Activated CD4-positive, alpha-beta T cell treated with anti-CD3 and anti-CD28 coated beads, Interleukin-2, amount 50 U/mL, for 1 hour (primary cell): Measurements from ENCODE around the gene TRIM41.
"Not testable (repeated sequence)": the region's sequence is repeated elsewhere in the genome, so short reads cannot be mapped to it uniquely, and the experiment has no call there.

Experiments
- DNase-seq: peaks from one replicate; pipeline ENCODE4 v3.0.0-alpha.2; 2020

The TRIM41 gene

DNA sequence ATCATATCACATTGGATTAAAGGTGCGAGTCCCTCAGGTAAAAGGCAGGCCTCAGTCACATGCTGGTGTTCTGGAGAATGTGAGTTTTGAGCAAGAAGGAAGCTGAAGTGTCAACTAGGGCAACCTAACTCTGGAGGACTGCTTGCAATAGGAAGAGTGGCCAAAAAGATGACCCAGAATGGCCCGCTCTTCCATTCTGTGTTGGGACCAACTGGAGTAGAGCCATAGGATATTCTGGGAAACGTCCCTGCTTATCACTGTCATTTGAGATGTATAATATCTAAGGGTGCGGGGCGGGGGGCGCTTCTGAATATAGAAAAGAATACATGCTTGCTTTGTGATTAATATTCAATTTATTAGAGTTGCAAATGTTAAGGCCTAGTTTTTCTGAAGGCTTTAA, 11.0 kb upstream of the TRIM41 start:
- no peak for DNase-seq

DNA sequence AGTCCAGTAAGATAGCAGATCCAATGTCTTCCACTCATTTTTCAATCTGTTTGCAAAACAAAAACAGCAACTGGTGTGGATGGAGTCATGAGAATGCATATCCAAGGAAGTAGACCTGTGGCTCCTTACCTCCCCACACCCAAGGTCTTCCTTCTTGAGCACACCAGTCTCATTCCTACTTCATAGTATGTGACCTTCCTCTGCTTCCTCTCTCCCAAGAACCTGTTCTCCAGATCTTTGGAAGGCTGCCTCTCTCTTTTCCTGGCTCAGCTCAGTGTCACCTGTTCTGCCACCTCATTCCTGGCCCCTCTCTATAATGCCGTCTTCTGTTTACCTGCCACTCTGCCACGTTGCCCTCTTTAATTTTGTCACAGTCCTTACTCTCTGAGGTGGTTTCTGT, 10.1 kb upstream of the TRIM41 start:
- DNase-seq: no peak

DNA sequence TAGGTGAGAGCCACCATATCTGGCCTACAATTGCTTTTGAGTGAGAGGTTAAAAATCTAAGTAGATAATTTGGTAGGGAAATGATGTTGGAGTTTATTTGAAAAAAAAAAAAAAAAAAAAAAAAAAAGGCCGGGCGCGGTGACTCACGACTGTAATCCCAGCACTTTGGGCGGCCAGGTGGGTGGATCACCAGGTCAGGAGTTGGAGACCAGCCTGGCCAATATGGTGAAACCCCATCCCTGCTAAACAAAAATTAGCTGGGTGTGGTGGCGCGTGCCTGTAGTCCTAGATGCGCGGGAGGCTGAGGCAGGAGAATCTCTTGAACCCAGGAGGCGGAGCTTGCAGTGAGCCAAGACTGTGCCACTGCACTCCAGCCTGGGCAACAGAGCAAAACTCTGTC, 8.8 kb upstream of the TRIM41 start:
- not testable (repeated sequence) for DNase-seq

DNA sequence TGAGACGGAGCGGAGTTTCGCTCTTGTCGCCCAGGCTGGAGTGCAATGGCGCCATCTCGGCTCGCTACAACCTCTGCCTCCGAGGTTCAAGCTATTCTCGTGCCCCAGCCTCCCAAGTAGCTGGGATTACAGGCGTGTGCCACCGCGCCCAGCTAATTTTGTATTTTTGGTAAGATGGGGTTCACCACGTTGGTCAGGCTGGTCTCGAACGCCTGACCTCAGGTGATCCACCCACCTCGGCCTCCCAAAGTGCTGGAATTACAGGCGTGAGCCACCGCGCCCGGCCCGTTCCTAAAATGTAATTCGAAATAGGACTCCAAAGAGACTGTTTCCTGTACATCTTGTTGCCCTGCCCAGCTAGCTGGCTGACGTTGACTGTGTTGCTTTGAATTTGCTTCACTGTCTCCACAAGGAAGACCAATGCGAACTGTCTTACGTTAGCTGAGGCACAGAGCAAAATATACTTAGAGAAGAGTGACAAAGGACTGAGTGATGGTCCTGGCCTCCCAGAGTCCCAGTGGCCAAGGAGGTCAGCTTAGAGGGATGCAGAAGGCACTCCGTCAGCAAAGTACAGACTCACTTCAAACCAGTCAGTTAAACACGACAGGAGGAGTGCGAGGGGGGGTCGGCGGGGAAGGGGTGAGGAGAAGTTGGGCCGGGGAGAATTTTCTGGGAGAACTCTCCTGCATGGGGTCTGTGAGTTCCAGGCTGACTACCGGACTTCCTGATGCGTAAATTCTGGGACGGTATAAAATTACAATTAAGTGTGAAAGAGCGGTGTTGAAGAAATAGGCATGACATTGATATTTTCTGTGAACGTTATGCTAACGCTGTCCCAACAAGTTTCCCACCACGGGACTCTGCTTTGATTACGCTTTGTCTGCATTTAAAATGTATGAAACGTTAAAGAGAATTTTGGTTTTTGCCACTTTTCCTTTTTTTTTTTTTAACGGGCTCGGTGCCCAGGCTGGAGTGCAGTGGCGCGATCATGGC, 6.8 kb upstream of the TRIM41 start:
- DNase-seq: no peak

DNA sequence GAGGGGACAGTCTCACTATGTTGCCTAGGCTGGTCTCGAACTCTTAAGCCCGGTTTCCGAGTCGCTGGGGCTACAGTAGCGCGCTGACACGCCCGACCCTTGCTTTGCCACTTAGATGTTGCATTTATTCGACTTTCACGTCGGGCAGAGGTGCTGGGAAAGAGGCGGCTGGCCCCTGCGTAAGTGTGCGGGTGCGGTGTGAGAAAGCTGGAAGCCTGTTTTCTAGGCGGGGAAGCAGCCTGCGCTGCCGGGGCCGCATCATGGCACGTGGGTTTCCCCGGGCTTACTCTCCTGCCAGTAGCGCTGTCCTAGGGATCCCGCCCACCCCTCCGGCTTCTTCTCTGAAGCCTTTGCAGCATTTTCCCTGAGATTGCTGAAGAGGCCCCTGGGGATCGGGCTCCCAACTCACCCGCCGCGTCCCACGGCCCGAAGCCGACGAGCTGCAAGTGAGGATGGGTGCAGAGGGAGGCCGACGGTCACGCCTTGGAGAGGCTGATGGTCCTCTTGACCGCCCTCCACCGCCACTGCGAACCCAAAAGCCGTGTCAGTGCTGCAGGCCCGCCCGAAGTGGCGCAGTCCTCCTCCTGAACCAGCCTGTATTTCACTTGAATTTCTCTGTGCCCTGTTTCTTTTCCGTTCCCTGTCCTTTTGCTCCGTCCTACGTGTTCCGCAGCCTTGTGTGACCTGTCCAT, 5.8 kb upstream of the TRIM41 start:
- peak; percentile 63 for DNase-seq

DNA sequence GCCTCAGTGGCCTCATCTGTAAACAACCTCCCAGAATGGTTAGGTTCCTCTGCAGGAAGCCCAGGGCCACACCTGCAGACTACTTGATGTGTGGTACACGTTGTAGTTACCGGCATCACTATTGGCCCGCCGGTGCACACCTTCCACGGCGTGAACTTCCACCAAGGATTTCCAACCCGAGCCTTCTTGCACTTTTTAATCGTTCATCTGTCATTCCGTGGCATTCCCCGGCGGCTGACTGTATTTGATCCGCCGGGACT, 5.3 kb upstream of the TRIM41 start:
- peak; percentile 38 for DNase-seq

DNA sequence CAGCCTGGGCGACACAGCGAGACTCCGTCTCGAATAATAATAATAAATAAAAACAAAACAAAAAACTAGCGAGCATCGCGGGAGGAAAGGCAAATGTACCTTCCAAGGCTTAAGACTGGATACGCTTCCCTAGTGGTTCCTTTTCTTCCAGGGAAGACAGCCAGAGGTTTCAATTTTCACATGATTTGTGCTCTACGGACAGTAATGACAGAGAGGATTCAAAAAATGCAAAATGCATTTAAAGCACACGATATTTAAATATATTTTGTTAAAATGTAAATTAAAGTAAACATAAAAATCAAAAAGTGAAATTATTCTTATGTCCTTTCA, 4.3 kb upstream of the TRIM41 start:
- no peak for DNase-seq

DNA sequence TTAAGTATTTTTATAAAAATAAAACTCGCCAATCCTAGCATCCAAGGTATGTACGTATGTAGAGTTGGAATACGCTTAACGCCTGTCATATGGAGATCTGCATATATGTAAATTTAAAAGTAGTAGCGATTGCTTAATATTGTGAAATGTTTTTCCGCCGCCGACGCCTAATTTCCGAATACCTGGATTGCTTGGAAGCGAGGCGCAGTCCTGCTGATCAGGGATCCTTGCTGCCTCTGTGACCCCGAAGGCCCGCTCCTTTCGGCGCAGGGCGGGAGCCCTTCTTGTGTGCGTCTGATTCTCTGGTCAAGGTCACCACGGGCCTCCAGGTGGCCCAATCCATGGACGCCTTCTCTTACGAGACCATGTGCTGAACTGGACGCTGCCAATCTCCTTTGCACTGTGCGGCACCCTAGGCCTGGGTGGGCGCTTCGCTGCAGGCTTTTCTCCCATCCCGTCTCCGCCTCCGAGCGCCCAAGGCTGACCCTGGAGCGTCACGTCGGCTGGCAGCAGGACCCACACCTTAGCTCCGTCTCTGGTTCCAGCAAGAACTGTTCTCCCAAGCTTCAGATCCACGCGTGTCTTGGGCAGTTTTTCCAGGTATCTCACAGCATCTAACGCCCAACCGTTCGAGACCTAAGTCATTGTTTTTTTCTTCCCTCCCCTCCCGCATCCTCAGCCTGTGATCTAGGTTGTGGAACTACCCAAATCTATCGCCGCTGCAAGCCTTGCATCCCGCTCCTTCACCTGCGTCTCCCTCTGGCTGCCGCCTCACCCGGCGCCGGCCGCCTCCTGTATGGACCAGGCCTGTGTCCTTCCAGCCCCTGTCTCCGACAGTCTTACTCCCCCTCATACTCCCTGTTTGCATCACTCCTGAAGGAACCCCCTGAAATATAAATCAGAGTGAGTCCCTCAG, 3.6 kb upstream of the TRIM41 start:
- no peak for DNase-seq

DNA sequence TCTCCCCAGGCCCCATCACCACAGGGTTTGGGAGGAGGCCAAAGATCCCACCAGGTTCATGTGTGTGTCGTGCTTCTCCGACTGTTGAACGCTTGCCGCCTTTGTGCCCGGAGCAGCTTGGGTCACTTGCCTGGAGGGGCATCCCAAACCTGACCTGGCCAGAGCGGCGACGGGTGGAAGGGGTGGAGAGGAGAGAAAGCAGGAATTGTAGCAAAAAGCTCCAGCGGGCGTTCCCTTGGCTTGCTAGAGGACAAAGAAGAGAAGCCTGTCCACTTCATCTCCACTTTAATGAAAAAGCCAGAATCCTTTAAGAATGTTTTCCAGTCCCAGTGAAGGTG, 2.9 kb upstream of the TRIM41 start:
- DNase-seq: no peak

DNA sequence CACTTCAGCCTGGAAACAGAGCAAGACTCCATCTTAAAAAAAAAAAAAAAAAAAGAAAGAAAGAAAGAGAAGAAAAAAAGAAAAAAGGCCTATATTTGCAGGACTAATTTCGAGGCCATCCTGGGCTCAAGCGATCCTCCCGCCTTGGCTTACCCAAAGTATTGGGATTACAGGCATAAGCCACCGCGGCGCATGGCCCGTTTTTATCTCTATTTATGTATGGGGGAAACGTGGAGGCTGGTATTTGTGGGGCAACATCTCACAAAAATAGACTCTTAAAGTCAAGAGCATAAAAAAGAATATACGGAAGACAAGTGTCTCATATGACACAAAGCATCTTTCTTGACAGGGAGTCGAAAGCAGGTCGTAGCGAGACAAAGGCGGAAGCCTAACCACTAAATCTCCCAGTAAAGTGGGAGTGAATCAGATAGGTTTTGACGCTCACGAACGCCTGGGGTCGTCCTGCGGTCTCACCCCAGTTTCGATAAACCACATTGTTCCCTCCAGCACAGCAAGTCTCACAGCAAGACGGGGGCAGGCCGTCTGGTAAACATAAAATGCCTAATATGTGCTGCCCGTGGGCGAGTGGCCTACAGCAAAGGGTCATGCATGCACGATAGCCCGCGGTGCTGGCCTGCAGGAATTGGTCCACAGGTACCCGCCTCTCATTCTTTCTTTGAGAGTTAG, 1.8 kb upstream of the TRIM41 start:
- peak; percentile 50 for DNase-seq

DNA sequence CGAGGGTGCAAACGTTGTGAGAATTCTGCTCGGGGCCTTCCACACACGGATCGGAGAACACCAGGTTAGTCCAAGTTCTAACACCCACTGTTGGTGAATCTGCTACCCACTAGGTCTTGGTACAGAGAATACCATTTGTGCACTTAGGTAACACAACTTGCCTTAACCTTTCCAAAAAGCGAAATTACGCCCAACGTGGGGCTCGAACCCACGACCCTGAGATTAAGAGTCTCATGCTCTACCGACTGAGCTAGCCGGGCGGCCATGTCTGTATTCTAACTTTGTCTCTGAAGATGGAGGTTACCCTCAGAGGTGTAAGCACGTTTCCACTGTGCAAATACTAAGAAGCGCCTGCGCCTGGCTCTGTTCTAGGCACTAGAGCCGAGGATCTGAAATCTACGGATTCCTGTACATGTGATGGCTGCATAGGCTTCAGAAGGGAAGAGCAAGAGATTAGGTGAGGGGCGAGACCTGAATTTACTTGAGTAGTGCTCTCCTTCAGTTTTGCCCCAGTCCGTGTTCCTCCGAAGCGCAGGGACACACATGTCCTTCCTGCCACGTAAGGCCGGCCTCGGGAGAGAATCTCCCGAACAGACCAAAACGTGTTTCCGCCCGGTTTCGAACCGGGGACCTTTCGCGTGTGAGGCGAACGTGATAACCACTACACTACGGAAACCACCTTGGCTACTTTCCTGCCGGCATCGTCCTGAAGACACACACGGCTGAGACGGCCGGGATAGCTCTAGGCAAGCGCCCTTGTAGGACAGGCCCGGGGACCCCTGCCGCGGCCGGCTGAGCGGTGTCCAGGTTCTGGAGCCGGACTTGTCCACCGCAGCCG, 1.1 kb upstream of the TRIM41 start:
- peak; percentile 98 for DNase-seq

DNA sequence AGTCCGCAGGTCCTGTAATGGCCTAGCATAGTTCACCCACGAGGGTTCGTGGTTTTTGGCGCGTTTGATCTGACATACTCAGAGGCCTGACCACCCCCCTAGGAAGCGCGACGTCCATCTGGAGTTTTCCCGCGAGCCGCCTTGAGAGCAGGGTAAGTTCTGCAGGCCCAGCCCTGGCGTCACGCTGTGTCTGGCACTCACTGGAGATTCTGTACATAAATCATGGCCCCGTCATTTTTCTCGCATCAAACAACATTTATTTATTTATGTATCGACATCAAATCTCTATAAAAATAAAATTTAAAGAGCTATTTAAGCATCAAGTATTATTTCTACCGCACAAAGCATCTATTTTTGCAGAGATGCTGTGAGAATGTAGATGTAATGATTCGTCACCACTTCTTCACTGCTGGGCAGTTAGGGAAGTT, 437 bp upstream of the TRIM41 start:
- no peak for DNase-seq

DNA sequence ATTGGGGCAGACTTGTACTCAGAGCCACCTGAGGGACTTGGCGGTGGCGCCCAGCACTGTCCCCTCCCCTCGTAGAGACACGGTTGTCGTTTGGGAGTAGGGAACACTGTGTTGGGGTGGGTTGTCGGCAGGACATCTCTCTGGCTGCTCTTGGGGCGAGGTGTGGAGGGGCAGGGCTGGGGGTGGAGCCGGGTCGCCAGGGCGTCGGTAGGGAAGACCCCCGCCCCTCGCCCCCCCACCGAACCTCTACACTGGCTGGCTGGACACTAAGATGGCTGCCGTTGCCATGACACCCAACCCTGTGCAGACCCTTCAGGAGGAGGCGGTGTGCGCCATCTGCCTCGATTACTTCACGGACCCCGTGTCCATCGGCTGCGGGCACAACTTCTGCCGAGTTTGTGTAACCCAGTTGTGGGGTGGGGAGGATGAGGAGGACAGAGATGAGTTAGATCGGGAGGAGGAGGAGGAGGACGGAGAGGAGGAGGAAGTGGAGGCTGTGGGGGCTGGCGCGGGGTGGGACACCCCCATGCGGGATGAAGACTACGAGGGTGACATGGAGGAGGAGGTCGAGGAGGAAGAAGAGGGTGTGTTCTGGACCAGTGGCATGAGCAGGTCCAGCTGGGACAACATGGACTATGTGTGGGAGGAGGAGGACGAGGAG, 778 bp downstream of the TRIM41 start:
- no peak for DNase-seq

DNA sequence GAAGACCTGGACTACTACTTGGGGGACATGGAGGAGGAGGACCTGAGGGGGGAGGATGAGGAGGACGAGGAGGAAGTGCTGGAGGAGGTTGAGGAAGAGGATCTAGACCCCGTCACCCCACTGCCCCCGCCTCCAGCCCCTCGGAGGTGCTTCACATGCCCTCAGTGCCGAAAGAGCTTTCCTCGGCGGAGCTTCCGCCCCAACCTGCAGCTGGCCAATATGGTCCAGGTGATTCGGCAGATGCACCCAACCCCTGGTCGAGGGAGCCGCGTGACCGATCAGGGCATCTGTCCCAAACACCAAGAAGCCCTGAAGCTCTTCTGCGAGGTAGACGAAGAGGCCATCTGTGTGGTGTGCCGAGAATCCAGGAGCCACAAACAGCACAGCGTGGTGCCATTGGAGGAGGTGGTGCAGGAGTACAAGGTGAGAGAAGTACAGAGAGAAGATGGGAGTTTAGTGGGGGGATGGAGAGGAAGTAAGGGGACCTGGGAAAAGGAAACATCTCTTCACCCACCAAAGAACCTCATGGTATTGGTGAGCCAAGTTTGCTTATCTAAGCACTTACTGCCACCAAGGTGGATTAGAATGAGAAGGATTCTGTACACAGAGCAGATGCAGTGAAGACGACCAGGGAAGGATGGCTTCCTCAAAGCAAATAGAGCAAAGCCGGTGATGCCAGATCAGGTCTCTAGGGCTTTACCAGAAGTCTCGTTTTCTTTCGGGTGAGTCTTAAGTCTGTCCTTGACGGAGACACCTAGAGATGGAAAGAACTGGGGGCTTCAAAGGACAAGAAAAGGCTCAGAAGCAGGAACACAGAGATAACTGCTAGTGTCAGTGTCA, 1.5 kb downstream of the TRIM41 start:
- peak; percentile 24 for DNase-seq

DNA sequence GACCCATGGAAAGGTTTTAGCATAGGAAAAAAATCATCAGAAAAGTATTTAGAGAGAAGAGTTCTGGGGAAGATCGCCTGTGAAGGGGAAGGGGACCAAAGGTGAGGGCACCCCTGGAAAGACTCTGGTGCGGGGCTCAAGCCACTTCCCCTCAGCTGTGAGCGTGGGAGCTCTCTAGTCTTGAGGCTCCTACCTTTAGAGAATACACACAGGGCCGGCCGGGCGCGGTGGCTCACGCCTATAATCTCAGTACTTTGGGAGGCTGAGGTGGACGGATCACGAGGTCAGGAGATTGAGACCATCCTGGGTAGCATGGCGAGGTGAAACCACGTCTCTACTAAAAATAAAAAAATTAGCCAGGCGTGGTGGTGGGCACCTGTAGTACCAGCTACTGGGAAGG, 6.9 kb downstream of the TRIM41 start:
- no peak for DNase-seq

DNA sequence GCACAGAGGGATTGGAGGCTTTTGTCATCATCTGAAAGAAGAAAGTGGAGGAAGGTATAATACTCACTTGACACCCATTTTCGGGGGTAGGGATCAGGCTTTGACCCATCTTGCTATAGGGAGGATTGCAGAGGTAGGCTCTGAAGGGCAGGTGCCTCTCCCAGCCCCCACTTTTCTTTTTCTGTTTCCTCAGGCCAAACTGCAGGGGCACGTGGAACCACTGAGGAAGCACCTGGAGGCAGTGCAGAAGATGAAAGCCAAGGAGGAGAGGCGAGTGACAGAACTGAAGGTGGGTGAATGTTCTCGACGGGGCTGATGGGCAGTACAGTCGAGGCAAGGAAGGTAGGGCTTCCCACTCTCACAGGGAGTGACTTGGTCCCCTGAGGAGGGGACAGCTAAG, 7.5 kb downstream of the TRIM41 start:
- DNase-seq: no peak

DNA sequence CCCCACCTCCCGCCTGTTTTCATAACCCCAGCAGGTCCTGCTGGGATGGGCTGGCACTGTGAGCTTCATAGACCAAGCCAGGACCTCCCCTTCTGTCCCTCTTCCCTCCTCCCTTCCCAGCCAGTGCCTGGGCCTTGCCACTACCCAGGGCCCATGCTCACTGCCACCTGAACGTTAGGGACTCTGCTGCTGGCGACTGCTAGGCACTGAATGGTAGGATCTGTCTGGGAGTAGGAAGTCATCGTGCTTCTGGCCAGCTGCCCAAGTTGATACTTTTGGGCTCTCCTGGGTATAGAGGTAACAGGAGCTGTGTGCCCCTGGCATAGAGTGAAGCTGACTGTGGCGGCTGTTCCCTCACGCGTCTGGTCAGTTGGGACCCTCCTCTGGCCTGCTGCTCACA, 8.4 kb downstream of the TRIM41 start:
- DNase-seq: no peak

DNA sequence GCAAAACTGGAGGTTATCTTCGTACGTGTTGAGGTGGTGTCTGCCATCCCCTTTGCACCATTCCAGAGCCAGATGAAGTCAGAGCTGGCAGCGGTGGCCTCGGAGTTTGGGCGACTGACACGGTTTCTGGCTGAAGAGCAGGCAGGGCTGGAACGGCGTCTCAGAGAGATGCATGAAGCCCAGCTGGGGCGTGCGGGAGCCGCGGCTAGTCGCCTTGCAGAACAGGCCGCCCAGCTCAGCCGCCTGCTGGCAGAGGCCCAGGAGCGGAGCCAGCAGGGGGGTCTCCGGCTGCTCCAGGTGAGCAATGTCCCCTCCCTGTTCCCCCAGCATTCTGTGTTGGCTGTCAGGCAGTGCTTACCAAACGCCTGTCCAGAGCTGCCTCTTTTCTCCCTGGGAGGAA, 9.5 kb downstream of the TRIM41 start:
- DNase-seq: no peak

DNA sequence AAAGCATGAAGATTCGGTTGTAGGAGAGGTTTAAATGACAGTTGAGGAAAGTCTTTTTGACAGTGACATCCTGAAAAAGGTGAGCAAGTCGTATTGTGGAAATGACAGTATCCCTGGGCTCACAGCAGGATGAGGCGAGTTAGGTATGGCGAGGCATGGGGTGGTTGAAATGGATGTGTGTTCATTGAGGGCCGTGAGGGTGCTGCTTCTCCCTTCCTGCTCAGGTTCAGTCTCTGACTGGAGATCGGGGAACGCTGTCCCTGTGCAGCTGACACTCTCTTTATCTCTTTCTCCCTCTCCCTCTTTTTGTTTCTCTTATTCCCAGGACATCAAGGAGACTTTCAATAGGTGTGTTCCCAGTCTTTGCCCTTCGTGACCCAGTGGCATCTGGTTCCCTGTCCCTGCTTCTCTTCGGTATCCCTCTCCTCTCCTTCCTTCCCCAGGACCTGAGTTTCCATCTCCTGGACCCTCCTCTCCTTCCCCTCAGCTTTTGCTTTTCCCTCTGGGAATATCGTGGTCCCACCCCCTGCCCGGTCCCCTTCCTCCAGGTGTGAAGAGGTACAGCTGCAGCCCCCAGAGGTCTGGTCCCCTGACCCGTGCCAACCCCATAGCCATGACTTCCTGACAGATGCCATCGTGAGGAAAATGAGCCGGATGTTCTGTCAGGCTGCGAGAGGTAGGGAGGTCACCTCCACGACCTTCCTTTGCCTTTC, 10.2 kb downstream of the TRIM41 start:
- no peak for DNase-seq
